Breast epithelium (tissue), 4 donors: Measurements from ENCODE around the gene AK5. TPM values are rescaled to one million over a fixed set of nuclear protein-coding genes. Genes with fewer than 3 reads are reported as not detected.

Experiments
- DNase-seq, 2 donors: peaks; one replicate each; pipeline ENCODE4 v3.0.0-alpha.2; 2019; ENCODE audit warnings: low spot score in 2 of 2
- H3K27ac ChIP-seq, 2 donors: fragments of 200-600 bp; sonication (generic) in 1 of 2; one replicate each; pipeline ENCODE4 v1.5.1; 2016 to 2019; ENCODE audit warnings: mild to moderate bottlenecking in 1 of 2
- H3K27me3 ChIP-seq, 2 donors: fragments of 200-600 bp; sonication (generic) in 1 of 2; one replicate each; pipeline versions ENCODE4 v1.5.1 to v1.6.0; 2017 to 2019; ENCODE audit warnings: control low read depth in 1 of 2, mild to moderate bottlenecking in 1 of 2
- H3K36me3 ChIP-seq: fragments of 200-600 bp; one replicate; pipeline ENCODE4 v1.5.1; 2019
- H3K4me1 ChIP-seq, 2 donors: fragments of 200-600 bp; sonication (generic); one replicate each; pipeline ENCODE4 v1.5.1; 2016 to 2019; ENCODE audit warnings: control low read depth in 1 of 2
- H3K4me3 ChIP-seq, 3 donors: fragments of 200-600 bp; sonication (generic); 1 replicate in 2 of 3; 2 replicates in 1 of 3; pipeline ENCODE4 v1.5.1; 2016 to 2019; ENCODE audit warnings: mild to moderate bottlenecking in 3 of 3, moderate library complexity in 2 of 3
- H3K9me3 ChIP-seq, 2 donors: fragments of 200-600 bp; sonication (generic) in 1 of 2; one replicate each; pipeline ENCODE4 v1.5.1; 2016 to 2019; ENCODE audit warnings: control low read depth in 1 of 2
- CTCF ChIP-seq, 3 donors: fragments of 450-650 bp; IDR thresholded peaks; one replicate each; pipeline ENCODE4 v1.5.1; 2016 to 2017; ENCODE audit warnings: antibody characterized with exemption in 3 of 3, mild to moderate bottlenecking in 3 of 3, moderate library complexity in 3 of 3
- POLR2A ChIP-seq: fragments of 450-650 bp; IDR thresholded peaks from one replicate; pipeline ENCODE4 v1.6.1; 2016; ENCODE audit warnings: antibody characterized with exemption, mild to moderate bottlenecking, moderate library complexity
- POLR2AphosphoS5 ChIP-seq, 3 donors: sonication (generic); formaldehyde crosslinking; IDR thresholded peaks; one replicate each; pipeline ENCODE4 v1.6.1; 2017; ENCODE audit warnings: antibody characterized with exemption in 3 of 3
- intact Hi-C: fragments of 100-400 bp; cut with DNase I; formaldehyde crosslinking; loops from one replicate; pipeline ENCODE4 v1.15.1; 2023; ENCODE audit warnings: low total_unique reads
- total RNA-seq, 3 donors: library from RNA; depleted of rRNA; stranded (reverse); fragments of >200 nt; gene quantifications; one replicate each; pipeline ENCODE4 v1.1.0, GENCODE V29; 2016

The AK5 gene
- total RNA-seq, 3 donors from 2014 or later: under 0.01 to 111 (median 30.8) TPM

- H3K27ac ChIP-seq: no peak overlapping the region
- no peak for TF ChIP-seq POLR2A
- no peak for TF ChIP-seq CTCF (IDR thresholded peaks at IDR 0.05)
- TF ChIP-seq POLR2AphosphoS5 (IDR thresholded peaks at IDR 0.05): no peak
- H3K4me3 ChIP-seq: no peak overlapping the region
- no peaks in the 10 kb centered on the region for H3K4me1 ChIP-seq
- no peaks in the 10 kb centered on the region for H3K9me3 ChIP-seq
- H3K36me3 ChIP-seq: no peaks in the 10 kb centered on the region
- intact Hi-C loops: no loop called here
- H3K27me3 ChIP-seq: no peaks in the 10 kb centered on the region
- no peak for DNase-seq
Observed at GRCh38 chr1:77583483-77583882, 301.7 kb downstream of the AK5 start.

GRCh38 chr1:77584884-77585283 lies 303.1 kb downstream of the AK5 start:
- H3K27ac ChIP-seq: no peak overlapping the region
- no peaks in the 10 kb centered on the region for H3K4me1 ChIP-seq
- no peaks in the 10 kb centered on the region for H3K9me3 ChIP-seq
- no peak overlapping the region for H3K4me3 ChIP-seq
- no peak for DNase-seq
- H3K36me3 ChIP-seq: no peaks in the 10 kb centered on the region
- TF ChIP-seq POLR2A: no peak
- no peak for TF ChIP-seq POLR2AphosphoS5 (IDR thresholded peaks at IDR 0.05)
- no peak for TF ChIP-seq CTCF (IDR thresholded peaks at IDR 0.05)
- intact Hi-C loops: no loop called here
- no peaks in the 10 kb centered on the region for H3K27me3 ChIP-seq

GRCh38 chr1:77585610-77586314 lies 303.9 kb downstream of the AK5 start:
- Histone ChIP-seq H3K9me3 (no peaks in the 10 kb centered on the region), H3K4me3 (no peak overlapping the region), H3K27ac (no peak overlapping the region), H3K36me3 (no peaks in the 10 kb centered on the region), H3K27me3 (no peaks in the 10 kb centered on the region), H3K4me1 (no peaks in the 10 kb centered on the region)
- intact Hi-C loops: no loop called here
- no peak for TF ChIP-seq POLR2AphosphoS5 (IDR thresholded peaks at IDR 0.05)
- TF ChIP-seq POLR2A: no peak
- no peak for TF ChIP-seq CTCF (IDR thresholded peaks at IDR 0.05)
- no peak for DNase-seq

GRCh38 chr1:77589231-77589630 lies 307.4 kb downstream of the AK5 start:
- no peaks in the 10 kb centered on the region for H3K4me1 ChIP-seq
- no peak for TF ChIP-seq CTCF (IDR thresholded peaks at IDR 0.05)
- TF ChIP-seq POLR2AphosphoS5 (IDR thresholded peaks at IDR 0.05): no peak
- no peak for TF ChIP-seq POLR2A
- no peak overlapping the region for H3K4me3 ChIP-seq
- DNase-seq: no peak
- intact Hi-C loops: no loop called here
- H3K36me3 ChIP-seq: no peaks in the 10 kb centered on the region
- H3K27ac ChIP-seq: no peak overlapping the region
- H3K9me3 ChIP-seq: no peaks in the 10 kb centered on the region
- H3K27me3 ChIP-seq: no peaks in the 10 kb centered on the region

GRCh38 chr1:77590651-77591050 lies 308.8 kb downstream of the AK5 start:
- no peaks in the 10 kb centered on the region for H3K9me3 ChIP-seq
- no peak for TF ChIP-seq POLR2AphosphoS5 (IDR thresholded peaks at IDR 0.05)
- TF ChIP-seq POLR2A: no peak
- no peak for TF ChIP-seq CTCF (IDR thresholded peaks at IDR 0.05)
- DNase-seq: no peak
- no peaks in the 10 kb centered on the region for H3K4me1 ChIP-seq
- no peaks in the 10 kb centered on the region for H3K27me3 ChIP-seq
- no peak overlapping the region for H3K27ac ChIP-seq
- intact Hi-C loops: no loop called here
- no peak overlapping the region for H3K4me3 ChIP-seq
- no peaks in the 10 kb centered on the region for H3K36me3 ChIP-seq
